RWPE1 (cell line): ENCODE results near the gene SMYD3.

Source experiments
- CTCF ChIA-PET: fragments of 350-600 bp; sonication (Branson Sonifier 250); formaldehyde crosslinking; extraction: SDS; loops from one replicate; lab custom pipeline; 2021; lab: Yijun Ruan, JAX
- POLR2A ChIA-PET: fragments of 400-600 bp; formaldehyde crosslinking; extraction: SDS; loops from one replicate; lab custom pipeline; 2020; ENCODE audit warnings: antibody characterized with exemption; ENCODE audit not compliant: low non-redundant PET; lab: Yijun Ruan, JAX
- DNase-seq: peaks from one replicate; pipeline ENCODE4 v3.0.0; 2012; ENCODE audit warnings: low spot score
- H3K27ac ChIP-seq: fragments of 450-650 bp; 2 replicates; pipeline ENCODE4 v1.5.1; 2017
- CTCF ChIP-seq: fragments of 450-650 bp; conservative IDR thresholded peaks from 2 replicates; pipeline ENCODE4 v1.5.1; 2017; ENCODE audit warnings: low read depth, mild to moderate bottlenecking

SMYD3 gene

GRCh38 chr1:246404078-246404477 is 103.0 kb downstream of the SMYD3 start:
- no peak overlapping the region for H3K27ac ChIP-seq

GRCh38 chr1:246398126-246398813 is 108.8 kb downstream of the SMYD3 start:
- ChIA-PET CTCF (no interaction called here), POLR2A (no interaction called here)
- TF ChIP-seq CTCF: no peak

More at GRCh38 chr1:246404078-246404477, 103.0 kb downstream of the SMYD3 start:
- CTCF ChIA-PET: no interaction called here
- POLR2A ChIA-PET: no interaction called here
- TF ChIP-seq CTCF: no peak
- DNase-seq: no peak

GRCh38 chr1:246397046-246397445 is 110.0 kb downstream of the SMYD3 start:
- no peak for DNase-seq
- POLR2A ChIA-PET: no interaction called here
- H3K27ac ChIP-seq: no peak overlapping the region
- CTCF ChIA-PET: no interaction called here
- TF ChIP-seq CTCF: no peak

More at GRCh38 chr1:246398126-246398813, 108.8 kb downstream of the SMYD3 start:
- DNase-seq: no peak
- H3K27ac ChIP-seq: no peak overlapping the region

GRCh38 chr1:246396322-246396721 is 110.8 kb downstream of the SMYD3 start:
- ChIA-PET CTCF (no interaction called here), POLR2A (no interaction called here)
- H3K27ac ChIP-seq: no peak overlapping the region
- DNase-seq: no peak
- TF ChIP-seq CTCF: no peak

- POLR2A ChIA-PET: no interaction called here
- H3K27ac ChIP-seq: no peak overlapping the region
- TF ChIP-seq CTCF: no peak
- CTCF ChIA-PET: interaction anchor here (1.7 kb wide), 1 partner anchor 10 kb away, joined by 6 read pairs; no protein-coding TSS in a partner anchor
- DNase-seq: no peak
These were observed 113.0 kb downstream of the SMYD3 start for GRCh38 chr1:246394121-246394520.

GRCh38 chr1:246390855-246391254 is 116.2 kb downstream of the SMYD3 start:
- CTCF ChIA-PET: interaction anchor here (0.7 kb wide), 1 partner anchor 107 kb away, joined by 5 read pairs; no protein-coding TSS in a partner anchor
- no peak overlapping the region for H3K27ac ChIP-seq
- TF ChIP-seq CTCF: no peak
- POLR2A ChIA-PET: no interaction called here
- DNase-seq: no peak
